ENCODE results near the gene RECQL5.

Gene RECQL5

DNA sequence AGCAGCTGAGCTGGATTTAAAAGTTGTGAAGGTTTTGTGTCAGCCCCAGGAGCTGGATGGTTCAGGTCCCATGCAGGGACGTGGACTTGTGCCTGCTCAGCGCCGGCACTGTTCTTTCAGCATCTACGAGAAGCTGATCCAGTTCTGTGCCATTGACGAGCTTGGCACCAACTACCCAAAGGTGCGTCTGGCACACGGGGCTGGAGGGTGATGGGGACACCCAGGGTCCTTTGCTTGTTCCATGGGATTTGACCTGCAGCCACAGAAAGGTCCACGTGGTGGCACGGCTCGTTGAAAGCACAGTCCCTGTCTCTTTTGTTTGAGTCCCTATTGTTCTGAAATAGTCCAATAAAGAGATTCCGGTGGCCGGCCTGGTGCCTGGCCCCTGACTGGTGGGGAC lies 36.2 kb upstream of the RECQL5 start:
- no peak overlapping the region for H3K4me3 ChIP-seq (ENCODE audit: low read depth, low read length)
- TF ChIP-seq, protein P1, sequence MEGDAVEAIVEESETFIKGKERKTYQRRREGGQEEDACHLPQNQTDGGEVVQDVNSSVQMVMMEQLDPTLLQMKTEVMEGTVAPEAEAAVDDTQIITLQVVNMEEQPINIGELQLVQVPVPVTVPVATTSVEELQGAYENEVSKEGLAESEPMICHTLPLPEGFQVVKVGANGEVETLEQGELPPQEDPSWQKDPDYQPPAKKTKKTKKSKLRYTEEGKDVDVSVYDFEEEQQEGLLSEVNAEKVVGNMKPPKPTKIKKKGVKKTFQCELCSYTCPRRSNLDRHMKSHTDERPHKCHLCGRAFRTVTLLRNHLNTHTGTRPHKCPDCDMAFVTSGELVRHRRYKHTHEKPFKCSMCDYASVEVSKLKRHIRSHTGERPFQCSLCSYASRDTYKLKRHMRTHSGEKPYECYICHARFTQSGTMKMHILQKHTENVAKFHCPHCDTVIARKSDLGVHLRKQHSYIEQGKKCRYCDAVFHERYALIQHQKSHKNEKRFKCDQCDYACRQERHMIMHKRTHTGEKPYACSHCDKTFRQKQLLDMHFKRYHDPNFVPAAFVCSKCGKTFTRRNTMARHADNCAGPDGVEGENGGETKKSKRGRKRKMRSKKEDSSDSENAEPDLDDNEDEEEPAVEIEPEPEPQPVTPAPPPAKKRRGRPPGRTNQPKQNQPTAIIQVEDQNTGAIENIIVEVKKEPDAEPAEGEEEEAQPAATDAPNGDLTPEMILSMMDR (IDR thresholded peaks at IDR 0.05; ENCODE audit: low read depth, low read length): no peak

GRCh38 chr17:75701288-75701687 lies 34.3 kb upstream of the RECQL5 start:
- TF ChIP-seq, protein P1 (IDR thresholded peaks at IDR 0.05; ENCODE audit: low read depth, low read length): no peak
- no peak overlapping the region for H3K4me3 ChIP-seq (ENCODE audit: low read depth, low read length)

DNA sequence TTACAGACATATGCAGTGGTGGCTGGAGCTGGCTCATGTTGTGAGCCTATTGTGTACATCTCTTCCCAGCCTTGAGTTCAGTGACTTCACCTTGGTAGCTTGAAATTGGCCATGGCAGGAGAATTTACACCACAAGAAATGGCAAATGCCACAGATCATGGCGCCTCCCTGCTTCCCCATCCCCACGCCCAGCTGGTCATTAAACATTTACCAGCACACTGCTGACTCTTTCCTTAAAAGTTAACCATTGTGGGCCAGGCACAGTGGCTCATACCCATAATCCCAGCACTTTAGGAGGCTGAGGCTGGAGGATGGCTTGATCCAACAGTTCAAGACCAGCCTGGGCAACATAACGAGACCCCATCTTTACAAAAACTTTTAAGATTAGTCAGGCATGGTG lies 31.7 kb upstream of the RECQL5 start:
- H3K4me3 ChIP-seq (ENCODE audit: low read depth, low read length): no peak overlapping the region
- TF ChIP-seq, protein P1 (IDR thresholded peaks at IDR 0.05; ENCODE audit: low read depth, low read length): no peak

DNA sequence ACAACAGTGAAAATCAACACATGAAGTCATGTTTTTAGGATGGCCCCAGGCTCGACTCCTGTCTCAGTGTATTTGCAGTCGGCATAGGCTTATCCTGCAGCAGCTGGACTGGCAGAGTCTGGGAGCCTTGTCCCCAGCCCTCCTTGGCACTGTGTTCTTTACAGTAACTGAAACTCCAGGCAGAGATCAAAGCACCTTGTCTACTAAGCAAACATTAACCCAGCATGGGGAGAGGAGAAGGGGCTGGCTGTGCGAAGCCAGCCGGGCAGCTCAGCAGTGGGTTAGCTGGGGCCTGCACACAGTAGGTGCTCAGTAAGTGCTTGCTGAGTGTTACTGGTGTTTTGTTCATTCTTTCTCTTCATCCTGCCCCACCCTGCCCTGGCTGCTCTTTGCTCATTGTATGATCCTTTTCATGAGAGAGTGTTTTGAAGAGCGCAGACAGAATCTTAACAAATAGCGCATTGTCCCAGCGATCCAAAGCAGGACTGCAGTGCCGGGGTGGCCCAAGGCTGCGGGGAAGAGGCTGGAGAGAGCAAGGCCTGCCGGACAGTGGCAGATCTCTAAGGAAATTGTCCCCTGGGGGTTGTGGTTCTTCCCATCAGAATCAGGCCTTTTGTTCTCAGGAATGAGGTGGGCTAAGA lies 30.8 kb upstream of the RECQL5 start:
- TF ChIP-seq, protein P1 (IDR thresholded peaks at IDR 0.05; ENCODE audit: low read depth, low read length): no peak
- no peak overlapping the region for H3K4me3 ChIP-seq (ENCODE audit: low read depth, low read length)

DNA sequence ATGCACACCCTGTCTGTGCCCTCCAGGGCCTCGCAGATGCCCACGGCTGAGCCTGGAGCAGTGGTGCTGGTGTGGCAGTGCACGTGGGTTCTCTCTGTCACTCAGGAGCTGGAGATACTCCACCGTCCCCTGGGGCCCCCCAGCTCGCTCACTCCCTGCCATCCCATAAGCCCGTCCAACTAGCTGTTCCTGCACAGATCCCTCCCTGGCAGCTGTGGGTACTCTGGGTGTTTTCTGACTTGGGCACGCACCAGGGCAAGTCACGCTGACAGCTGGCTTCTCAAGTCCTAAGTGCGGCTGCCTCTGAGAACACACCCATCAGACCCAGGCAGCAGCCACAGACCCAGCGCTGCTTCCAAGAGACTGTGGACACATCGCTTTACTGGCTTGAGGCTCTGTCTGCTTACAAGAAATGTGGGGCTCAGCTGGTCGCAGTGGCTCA lies 28.9 kb upstream of the RECQL5 start:
- TF ChIP-seq, protein P1 (IDR thresholded peaks at IDR 0.05; ENCODE audit: low read depth, low read length): no peak

DNA sequence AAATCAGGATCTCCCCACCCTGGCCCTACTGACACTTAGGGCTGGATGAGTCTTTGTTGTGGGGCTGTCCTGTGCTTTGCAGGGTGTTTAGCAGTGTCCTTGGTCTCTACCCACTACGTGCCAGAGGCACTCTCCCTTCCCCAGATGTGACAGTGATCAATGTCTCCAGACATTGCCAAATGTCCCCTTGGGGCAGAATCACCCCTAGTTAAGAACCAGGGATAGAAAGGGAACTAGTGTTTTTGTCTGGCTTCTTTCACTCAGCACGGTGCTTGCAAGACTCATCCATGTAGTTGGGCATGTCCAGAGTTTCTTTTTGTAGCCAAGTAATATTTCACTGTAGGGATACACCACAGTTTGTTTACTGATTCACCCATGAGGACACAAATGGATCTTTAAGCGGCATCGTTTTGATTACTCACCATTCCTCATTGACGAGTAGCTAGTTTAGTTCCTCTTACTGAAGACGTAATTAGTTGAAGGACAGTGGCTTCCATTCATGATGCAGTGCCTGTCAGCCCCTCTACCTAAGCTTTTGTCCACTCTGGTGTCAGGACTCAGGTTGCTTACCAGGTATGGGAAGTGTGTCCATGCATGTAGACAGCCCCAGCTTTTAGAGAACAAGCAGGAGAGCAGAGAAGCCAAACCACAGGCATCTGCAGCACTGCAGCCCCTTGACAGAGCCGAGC lies 28.3 kb upstream of the RECQL5 start:
- no peak overlapping the region for H3K4me3 ChIP-seq (ENCODE audit: low read depth, low read length)

More for the DNA sequence above, 28.9 kb upstream of the RECQL5 start:
- no peak overlapping the region for H3K4me3 ChIP-seq (ENCODE audit: low read depth, low read length)

GRCh38 chr17:75694536-75694935 lies 27.6 kb upstream of the RECQL5 start:
- no peak overlapping the region for H3K4me3 ChIP-seq (ENCODE audit: low read depth, low read length)
- TF ChIP-seq, protein P1 (IDR thresholded peaks at IDR 0.05; ENCODE audit: low read depth, low read length): no peak

More for the DNA sequence above, 28.3 kb upstream of the RECQL5 start:
- TF ChIP-seq, protein P1 (IDR thresholded peaks at IDR 0.05; ENCODE audit: low read depth, low read length): no peak

Measured in WI38 (cell line).